ENCODE results near the gene KRTAP6-3. TPM values are rescaled to one million over a fixed set of nuclear protein-coding genes. Genes with fewer than 3 reads are reported as not detected.
A peak's percentile ranks its signal among the peaks of the same experiment; 100 is the strongest.

KRTAP6-3 gene
- polyA plus RNA-seq, 1 donor from 2014 or later, result not detected

DNA sequence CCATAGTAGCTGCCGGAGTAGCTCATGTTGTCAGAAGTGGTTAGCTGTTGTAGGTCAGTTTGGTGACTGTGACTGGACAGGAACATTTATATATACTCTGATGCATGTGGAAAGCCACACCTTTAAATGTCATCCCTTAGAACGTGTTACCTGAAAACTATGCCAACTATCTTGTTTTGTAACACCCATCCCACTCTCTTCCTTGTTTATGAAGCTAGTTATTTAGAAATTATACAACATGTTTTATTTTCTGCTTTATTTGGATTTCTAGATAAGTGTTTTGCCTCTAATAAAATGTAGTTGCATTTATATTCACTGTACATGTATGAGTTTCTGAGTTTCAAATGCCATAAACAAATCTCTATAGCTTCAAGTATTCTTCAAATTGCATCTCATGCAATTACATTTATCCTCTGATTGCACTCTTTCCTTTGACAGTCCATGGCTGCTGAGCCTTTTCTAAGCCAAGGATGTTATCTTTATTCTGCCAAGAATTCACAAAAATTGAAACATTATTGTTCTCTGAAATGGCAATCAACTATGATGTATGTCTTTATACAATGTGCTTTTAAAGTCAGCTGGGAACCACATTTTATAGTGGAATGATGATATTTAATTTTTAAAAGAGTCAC, 30.9 kb upstream of the KRTAP6-3 start, which contains the start of gene KRTAP19-7:
Gene KRTAP19-7 (minus strand): TSS at position 51 of the 632 bp plus-strand sequence. CDS start 25 bp downstream, at position 26.
- Histone ChIP-seq H3K4me3 (ENCODE audit: low read length) (no peak within 1 kb of the TSS), H3K27ac (ENCODE audit: low read length) (peak within 1 kb of the TSS; percentile 0), H3K36me3 (ENCODE audit: insufficient read depth, low read length) (no peaks in the 10 kb centered on the region), H3K27me3 (ENCODE audit: insufficient read depth, low read depth, low read length) (no peaks in the 10 kb centered on the region), H3F3A (ENCODE audit: insufficient read depth, low read length, poor library complexity, severe bottlenecking) (no peaks in the 10 kb centered on the region), H2AFZ (ENCODE audit: low read depth, low read length) (no peak within 1 kb of the TSS), H4K20me1 (ENCODE audit: insufficient read depth) (no peaks in the 10 kb centered on the region), H3K9me3 (ENCODE audit: low read length) (no peaks in the 10 kb centered on the region), H3K79me2 (replicated peaks; ENCODE audit: insufficient read depth, low read length) (no peaks in the 10 kb centered on the region), H3K9ac (ENCODE audit: low read length) (no peak within 1 kb of the TSS), H3K9me2 (ENCODE audit: insufficient read depth, low read length) (no peaks in the 10 kb centered on the region), H3K4me2 (ENCODE audit: low read length) (no peak within 1 kb of the TSS)
- TF ChIP-seq, protein P1, sequence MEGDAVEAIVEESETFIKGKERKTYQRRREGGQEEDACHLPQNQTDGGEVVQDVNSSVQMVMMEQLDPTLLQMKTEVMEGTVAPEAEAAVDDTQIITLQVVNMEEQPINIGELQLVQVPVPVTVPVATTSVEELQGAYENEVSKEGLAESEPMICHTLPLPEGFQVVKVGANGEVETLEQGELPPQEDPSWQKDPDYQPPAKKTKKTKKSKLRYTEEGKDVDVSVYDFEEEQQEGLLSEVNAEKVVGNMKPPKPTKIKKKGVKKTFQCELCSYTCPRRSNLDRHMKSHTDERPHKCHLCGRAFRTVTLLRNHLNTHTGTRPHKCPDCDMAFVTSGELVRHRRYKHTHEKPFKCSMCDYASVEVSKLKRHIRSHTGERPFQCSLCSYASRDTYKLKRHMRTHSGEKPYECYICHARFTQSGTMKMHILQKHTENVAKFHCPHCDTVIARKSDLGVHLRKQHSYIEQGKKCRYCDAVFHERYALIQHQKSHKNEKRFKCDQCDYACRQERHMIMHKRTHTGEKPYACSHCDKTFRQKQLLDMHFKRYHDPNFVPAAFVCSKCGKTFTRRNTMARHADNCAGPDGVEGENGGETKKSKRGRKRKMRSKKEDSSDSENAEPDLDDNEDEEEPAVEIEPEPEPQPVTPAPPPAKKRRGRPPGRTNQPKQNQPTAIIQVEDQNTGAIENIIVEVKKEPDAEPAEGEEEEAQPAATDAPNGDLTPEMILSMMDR (IDR thresholded peaks at IDR 0.05; ENCODE audit: poor library complexity, severe bottlenecking), result no peak
- TF ChIP-seq POLR2AphosphoS5 (IDR thresholded peaks at IDR 0.05) (peak; percentile 55), EP300 (conservative IDR thresholded peaks at IDR 0.05; ENCODE audit: poor library complexity, severe bottlenecking) (peak; percentile 75), REST (IDR thresholded peaks at IDR 0.05; ENCODE audit: borderline replicate concordance) (peak; percentile 53), RAD21 (conservative IDR thresholded peaks at IDR 0.05) (no peak), SMC3 (conservative IDR thresholded peaks at IDR 0.05; ENCODE audit: poor library complexity) (no peak)

DNA sequence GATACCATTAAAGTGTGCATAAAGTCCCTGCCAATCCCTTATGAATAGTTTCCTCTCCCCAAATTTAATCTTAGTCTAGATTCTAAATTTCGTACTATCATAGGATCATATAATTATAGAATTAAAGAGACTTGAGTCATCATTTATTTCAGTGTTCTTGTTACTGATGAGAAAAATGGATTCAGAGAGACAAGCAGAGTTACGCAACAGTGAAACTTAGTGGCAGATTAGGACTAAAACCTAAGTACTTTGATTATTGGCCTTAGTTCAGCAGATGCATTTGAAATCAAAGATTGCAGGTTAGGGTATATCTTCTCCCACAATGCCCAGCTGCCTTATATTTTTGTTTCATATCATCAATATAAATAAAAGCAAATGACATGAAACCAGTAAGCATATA, 30.3 kb upstream of the KRTAP6-3 start:
- Histone ChIP-seq H3K4me3 (ENCODE audit: low read length) (no peak overlapping the region), H3K36me3 (ENCODE audit: insufficient read depth, low read length) (no peaks in the 10 kb centered on the region), H3K9ac (ENCODE audit: low read length) (no peak overlapping the region), H2AFZ (ENCODE audit: low read depth, low read length) (no peak overlapping the region), H3K9me2 (ENCODE audit: insufficient read depth, low read length) (no peaks in the 10 kb centered on the region), H3K9me3 (ENCODE audit: low read length) (no peaks in the 10 kb centered on the region), H3K4me2 (ENCODE audit: low read length) (no peak overlapping the region), H3K79me2 (replicated peaks; ENCODE audit: insufficient read depth, low read length) (no peaks in the 10 kb centered on the region), H4K20me1 (ENCODE audit: insufficient read depth) (no peaks in the 10 kb centered on the region), H3K27me3 (ENCODE audit: insufficient read depth, low read depth, low read length) (no peaks in the 10 kb centered on the region), H3F3A (ENCODE audit: insufficient read depth, low read length, poor library complexity, severe bottlenecking) (no peaks in the 10 kb centered on the region), H3K27ac (ENCODE audit: low read length) (peak overlapping the region; percentile 0)
- TF ChIP-seq POLR2AphosphoS5 (IDR thresholded peaks at IDR 0.05) (no peak), REST (IDR thresholded peaks at IDR 0.05; ENCODE audit: borderline replicate concordance) (no peak), SMC3 (conservative IDR thresholded peaks at IDR 0.05; ENCODE audit: poor library complexity) (no peak), MXI1 (conservative IDR thresholded peaks at IDR 0.05; ENCODE audit: poor library complexity, severe bottlenecking) (no peak), RAD21 (conservative IDR thresholded peaks at IDR 0.05) (no peak), EP300 (conservative IDR thresholded peaks at IDR 0.05; ENCODE audit: poor library complexity, severe bottlenecking) (no peak), EZH2 (IDR thresholded peaks at IDR 0.05; ENCODE audit: borderline replicate concordance, insufficient read depth, low read length, poor library complexity, severe bottlenecking) (no peak), TAF1 (IDR thresholded peaks at IDR 0.05; ENCODE audit: low read depth) (no peak)
- TF ChIP-seq, protein P1 (IDR thresholded peaks at IDR 0.05; ENCODE audit: poor library complexity, severe bottlenecking), result no peak

Data from neural cell (in vitro differentiated cells).